Measurements from ENCODE around the gene UFC1.

The UFC1 gene

GRCh38 chr1:161172349-161172748 lies 18.6 kb downstream of the UFC1 start:
- DNase-seq: no peak

DNA sequence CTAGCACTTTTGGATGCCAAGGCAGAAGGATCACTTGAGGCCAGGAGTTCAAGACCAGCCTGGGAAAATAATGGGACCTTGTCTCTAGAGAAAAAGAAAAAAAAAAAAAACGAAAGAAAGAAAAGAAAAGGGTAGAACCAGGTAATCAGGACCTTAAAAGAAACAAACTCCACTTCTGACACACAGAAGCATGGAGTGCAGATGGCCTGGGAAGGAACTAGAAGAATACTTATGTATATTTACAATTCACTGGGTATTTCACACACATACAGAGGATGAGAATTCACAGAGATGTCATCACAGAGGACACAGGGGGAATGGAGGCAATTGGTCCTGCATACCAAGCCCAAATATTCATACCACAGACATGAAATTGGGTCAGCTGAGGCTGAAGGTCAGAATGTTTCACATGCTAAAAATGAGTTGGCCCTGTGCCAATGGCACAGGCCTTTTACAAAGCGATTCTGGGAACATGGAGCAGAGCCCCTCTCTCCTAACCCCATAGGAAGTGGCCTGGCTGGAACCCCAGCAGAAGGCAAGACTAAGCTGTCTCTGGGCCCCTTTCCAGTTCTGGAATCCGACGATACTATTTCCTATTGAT lies 19.1 kb downstream of the UFC1 start:
- no peak for DNase-seq

- DNase-seq: no peak
Observed at GRCh38 chr1:161173711-161174110, 19.9 kb downstream of the UFC1 start.

GRCh38 chr1:161174911-161175310 lies 21.1 kb downstream of the UFC1 start:
- DNase-seq: no peak

GRCh38 chr1:161175771-161176453 lies 22.1 kb downstream of the UFC1 start:
- no peak for DNase-seq

- DNase-seq: no peak
Observed at GRCh38 chr1:161176468-161177111, 22.8 kb downstream of the UFC1 start.

DNA sequence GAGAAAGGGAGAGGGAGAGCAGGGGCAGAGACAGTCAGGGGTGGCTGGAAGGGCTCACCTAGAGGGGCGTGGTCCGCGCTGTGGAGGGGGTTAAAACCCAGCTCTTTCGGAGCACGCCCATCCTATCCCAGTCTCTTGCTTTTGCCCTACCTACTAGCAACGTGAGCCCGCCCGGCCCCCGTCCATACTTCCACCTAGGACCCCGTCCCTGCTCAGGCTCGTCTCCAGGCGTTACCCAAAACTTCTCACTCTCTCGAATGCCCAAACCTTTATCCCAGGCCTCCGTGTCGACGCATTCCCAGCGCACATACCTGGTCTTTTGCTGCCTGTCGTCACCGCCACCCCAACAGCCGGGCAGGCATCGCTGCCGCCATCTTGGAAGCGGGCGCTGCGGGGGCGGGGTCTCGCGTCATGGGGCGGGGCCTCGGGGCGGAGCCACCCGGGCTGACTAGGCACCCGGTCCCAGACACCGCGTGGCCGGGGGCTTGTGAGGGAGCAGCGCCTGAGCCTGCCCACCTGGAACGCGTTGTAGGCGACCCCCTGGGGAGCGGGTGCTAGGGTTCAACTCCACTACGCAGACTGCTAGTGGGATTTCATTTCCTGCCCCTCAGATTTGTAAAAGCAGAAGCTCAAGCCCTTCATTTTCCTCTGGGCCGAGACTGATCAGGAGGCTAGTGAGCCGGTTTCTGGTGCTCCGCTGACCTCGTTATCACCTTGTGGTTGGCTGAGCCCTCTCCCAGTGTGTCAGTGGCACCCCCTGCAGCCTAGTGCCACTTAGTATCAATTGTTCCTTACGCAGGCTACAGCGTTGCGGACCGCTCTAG lies 23.5 kb downstream of the UFC1 start, which contains the start of gene B4GALT3:
TSS of gene B4GALT3 (minus strand) at position 396 of the 824 bp plus-strand sequence. CDS start 1,447 bp downstream, outside the sequence.
- DNase-seq: peak; percentile 97

GRCh38 chr1:161177936-161178244 lies 24.1 kb downstream of the UFC1 start:
- DNase-seq: no peak

DNA sequence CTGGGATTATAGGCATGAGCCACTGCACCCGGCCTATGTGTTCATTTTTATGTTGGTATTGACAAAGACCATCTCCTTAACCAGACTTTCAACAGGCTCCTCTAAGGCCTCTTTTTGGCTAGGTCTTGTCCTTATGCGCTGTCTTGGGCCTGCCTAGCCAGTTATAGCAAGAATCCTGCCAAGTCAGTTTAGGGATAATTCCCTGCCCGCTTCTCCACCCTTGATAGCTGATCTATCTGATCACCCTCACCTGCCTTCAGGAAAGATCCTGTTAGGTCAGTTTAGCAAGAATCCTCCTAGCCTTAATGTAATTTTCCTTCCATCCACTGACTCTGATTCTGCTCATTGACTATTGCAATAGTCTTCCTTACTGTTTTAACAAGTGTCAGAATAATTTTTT lies 25.9 kb downstream of the UFC1 start:
- DNase-seq: no peak

- peak; percentile 42 for DNase-seq
Observed at GRCh38 chr1:161180639-161181038, 26.9 kb downstream of the UFC1 start.

DNA sequence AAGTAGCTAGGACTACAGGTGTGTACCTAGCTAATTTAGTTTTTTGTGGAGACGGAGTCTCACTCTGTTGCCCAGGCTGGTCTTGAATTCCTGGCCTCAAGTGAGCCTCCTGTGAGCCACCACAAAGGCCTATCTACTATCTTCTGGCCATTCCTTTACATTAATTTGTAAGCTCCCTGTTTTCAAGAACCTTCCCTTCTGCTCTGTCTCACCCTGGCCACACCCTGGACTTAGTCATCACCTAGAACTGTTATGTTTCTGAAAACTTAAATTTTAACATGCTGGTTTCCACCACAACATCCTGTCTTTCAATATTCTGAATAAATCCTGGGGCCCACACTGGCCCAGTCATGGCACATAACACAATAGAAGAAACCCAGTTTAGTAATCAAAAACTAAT lies 28.4 kb downstream of the UFC1 start:
- DNase-seq: peak; percentile 87

DNA sequence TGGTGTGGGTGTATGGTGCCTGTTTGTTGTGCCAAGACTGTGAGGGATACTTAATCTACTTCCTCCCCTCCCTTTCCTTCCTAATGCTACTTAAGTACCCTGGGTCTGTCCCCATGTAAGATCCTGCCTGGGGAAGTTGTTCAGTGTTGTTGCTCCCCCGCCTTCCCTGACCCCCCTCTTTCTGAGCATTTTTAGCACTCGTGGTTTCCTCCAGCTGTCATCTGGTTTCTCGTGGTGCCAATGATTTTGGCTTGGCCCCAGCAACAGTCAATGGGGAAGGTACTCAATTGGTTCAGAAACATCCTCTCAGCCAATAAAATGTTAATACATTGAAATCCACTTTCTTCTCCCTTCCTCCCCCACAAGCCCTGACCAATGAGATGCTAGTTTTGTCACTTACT lies 31.5 kb downstream of the UFC1 start:
- DNase-seq: peak; percentile 87

DNA sequence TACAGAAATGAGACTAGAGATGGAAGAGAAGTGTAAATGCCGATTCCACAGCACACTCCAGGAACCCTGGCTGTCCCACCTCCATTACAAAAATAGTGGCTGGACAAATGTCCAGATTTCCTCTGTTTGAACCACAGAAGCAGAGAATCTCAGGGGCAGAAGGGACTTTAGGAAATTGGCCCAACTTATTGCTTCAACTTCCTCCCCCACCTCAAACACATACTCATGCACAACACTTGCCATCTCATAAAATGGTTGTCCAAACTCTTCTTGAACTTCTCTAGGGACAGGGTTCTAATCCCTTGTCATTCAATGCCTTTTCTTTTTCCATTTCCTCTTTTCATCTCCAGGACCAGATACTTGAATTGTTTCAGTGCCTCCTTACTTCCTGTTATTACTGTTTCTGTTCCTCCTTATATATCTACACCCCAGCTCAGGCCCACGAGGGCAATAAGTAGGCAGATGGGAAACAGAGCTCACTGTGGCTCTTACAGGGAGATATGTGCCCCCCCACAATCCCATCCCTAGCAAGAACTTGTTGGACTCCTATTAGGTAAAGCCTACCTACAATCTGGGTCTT lies 32.0 kb downstream of the UFC1 start:
- DNase-seq: no peak

DNA sequence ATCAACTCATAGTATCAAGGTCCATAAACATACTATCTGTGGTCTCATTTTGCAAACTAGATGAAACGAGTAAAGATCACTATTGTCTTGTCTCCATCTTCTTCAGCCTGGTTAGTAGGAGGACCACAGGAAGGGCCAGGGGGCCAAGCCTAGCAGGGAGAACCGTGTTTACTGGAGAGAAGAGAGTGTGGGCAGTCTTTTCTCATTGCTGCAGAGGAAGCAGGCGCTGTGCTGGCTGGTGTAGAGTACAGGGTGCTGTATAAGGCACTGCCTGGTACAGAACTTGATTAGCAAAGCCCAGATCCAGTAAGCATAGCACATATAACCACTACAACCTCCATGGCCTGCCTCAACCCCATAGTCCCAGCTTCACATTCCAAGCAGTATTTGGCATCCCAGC lies 33.5 kb downstream of the UFC1 start:
- DNase-seq: no peak

GRCh38 chr1:161188381-161188780 lies 34.6 kb downstream of the UFC1 start:
- DNase-seq: no peak

- DNase-seq: no peak
Observed at GRCh38 chr1:161189036-161189435, 35.3 kb downstream of the UFC1 start.

DNA sequence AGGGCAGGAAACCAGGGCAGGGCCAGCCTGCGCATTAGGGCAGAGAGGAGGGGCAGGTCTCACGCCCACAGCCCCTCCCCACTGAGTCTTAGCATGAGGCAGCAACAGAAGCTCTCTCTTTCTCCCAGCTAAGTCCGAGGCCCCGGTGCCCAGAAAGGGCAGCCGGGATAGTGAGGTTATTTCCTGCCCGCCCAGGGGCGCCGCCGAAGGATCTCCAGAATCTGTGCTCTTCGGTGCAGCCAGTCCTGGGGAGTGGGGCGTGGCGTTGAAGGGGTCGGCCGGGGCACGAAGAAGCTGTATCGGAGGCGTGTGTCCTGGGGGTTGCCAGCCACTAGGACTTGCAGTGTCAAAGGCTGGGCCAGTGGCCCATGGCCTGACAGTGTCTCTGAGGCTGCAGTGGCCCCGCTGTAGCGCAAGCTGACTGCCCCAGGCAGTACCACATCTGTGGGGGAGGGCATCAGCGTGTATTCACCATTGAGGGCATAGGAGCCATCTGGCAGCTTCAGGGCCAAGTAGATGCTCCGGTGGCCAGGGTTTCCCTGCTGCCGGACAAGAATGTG lies 37.3 kb downstream of the UFC1 start:
- no peak for DNase-seq

DNA sequence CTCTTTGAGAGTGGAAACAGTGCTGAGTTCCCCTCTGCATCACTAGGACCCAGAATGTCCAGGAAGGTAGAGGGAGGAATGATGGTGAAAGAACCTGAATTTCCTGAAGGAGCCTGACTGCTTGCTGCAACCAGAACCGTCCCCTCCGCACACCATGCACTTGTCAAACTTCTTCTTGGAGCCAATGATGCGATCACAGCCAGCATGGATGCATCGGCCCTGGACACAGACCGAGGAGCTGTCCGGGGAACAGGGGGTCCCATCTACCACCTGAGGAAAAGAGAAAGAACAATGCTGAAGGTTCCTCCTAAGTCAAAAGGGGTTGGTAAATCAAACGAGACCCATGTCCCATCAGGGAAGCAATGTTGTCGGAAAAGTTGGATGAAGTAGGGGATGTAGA lies 38.2 kb downstream of the UFC1 start:
- no peak for DNase-seq

- DNase-seq: peak; percentile 82
Observed at GRCh38 chr1:161192476-161193465, 39.0 kb downstream of the UFC1 start.

DNA sequence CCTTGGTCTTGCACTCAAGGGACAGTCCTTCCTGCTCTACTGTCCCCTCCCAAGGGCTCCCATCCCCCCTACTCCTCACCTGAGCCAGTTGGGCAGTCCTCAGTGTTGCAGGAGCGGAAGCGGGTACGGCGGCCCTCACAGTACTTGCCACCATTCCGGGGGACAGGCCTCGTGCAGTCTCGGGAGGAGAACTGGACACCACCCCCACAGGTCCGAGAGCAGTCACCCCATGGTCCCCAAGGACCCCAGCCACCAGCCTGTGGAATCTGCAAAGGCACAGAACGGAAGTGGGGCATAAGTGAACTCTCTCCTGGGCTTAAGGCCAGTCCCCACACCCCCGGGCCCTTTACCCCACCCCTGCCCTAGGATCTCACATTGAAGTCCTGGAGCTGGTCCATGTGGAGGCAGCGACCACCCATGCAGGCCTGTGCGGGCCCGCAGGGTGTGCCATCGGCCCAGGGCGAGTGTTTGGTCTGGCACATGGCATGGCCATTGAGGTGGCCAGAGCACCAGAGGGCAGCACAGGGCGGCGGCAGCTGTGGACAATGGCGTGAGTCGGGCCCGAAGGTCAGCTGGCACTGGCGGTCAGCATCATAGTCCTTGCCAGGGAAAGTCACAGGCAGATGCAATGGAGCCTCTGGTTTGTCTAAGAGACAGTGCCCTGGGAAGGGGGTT lies 39.9 kb downstream of the UFC1 start:
- DNase-seq: no peak

DNA sequence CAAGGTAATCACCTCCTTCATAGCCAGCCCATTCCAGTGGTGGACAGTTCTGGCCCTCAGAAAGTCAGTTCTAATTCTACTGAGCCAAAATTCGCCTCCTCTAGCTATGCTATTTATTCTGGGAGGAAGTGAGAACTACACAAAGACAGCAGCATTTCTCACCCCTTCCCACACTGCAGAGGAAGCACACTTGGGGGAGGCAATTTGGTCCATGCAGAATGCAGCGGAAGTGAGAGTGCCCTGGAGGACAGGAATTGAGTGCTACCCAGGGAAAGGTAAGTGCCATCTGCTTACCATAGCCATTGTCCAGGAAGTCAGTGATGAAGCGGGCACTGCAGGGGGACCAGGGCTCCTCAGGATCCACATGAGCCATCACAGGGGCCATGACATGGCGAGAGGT lies 41.4 kb downstream of the UFC1 start:
- no peak for DNase-seq
